Measurements from ENCODE around the gene ANKS1A.

- no peak for TF ChIP-seq GATA2 (IDR thresholded peaks at IDR 0.05; ENCODE audit: low read depth, low read length)
- TF ChIP-seq GATA3 (IDR thresholded peaks at IDR 0.05; ENCODE audit: low read depth, low read length), result no peak
Observed at GRCh38 chr6:34928220-34928619, 39.2 kb downstream of the ANKS1A start.
